GM12892 (cell line): ENCODE results near the gene PRELID3B.
"Not testable (repeated sequence)": the region's sequence is repeated elsewhere in the genome, so short reads cannot be mapped to it uniquely, and the experiment has no call there.

Source experiments
- DNase-seq: peaks from one replicate; pipeline ENCODE4 v3.0.0; 2011; ENCODE audit not compliant: insufficient read length
- FAIRE-seq: peaks from 2 replicates; lab custom pipeline; 2011; peaks lifted over from hg19 to GRCh38; lab: Jason Lieb, UNC
- POLR2A ChIP-seq: IDR thresholded peaks from 2 replicates; pipeline ENCODE4 v1.6.1; 2011; ENCODE audit warnings: low read depth, low read length, control low read depth
- POLR2AphosphoS5 ChIP-seq: IDR thresholded peaks from 2 replicates; pipeline ENCODE4 v1.6.1; 2011; ENCODE audit warnings: low read depth, low read length, control low read depth
- TAF1 ChIP-seq: IDR thresholded peaks from 2 replicates; pipeline ENCODE4 v1.6.1; 2011; ENCODE audit warnings: low read depth, mild to moderate bottlenecking, control low read depth, low read length, borderline replicate concordance

Gene PRELID3B

GRCh38 chr20:59013031-59013951 is 29.3 kb downstream of the PRELID3B start:
- no peak for DNase-seq
- no peak for FAIRE-seq
- TF ChIP-seq POLR2A (no peak), POLR2AphosphoS5 (no peak), TAF1 (no peak)

GRCh38 chr20:59011874-59012157 is 30.8 kb downstream of the PRELID3B start:
- FAIRE-seq, DNase-seq: not testable (repeated sequence)

DNA sequence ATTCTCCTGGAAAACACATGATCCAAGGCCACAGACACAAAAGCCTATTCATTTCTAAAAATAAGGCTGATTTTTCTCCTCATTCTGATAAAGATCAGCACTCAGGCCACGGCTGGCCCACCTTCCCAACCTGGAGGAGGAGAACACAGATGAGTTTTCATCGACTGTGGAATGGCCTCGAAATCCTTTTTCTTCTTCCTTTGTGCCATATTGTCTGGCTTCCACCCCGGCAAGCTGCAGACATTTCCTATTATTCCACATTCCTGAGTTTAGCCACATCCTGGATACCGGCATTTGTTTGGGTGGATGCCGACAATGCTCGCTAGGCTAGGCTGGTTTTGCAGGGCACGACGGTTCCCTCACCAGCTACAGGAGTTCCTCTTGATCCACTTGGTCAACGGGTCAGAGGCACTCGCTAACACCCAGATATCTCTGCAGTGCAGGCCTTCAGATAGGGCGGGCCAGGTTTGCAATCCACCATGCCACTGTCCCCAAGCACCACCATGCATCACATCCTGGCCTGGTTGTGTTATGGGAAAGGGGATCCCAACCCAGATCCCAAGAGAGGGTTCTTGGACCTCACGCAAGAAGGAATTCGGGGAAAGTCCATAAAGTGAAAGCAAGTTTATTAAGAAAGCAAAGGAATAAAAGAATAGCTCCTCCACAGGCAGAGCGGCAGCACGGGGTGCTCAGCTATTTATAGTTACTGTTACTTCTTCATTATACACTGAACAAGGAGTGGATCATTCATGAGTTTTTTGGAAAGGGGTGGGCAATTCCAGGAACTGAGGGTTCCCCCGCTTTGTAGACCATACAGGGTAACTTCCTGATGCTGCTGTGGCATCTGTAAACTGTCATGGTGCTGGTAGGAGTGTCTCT is 31.4 kb downstream of the PRELID3B start:
- FAIRE-seq (no peak), DNase-seq (no peak)
- TF ChIP-seq POLR2A (no peak), POLR2AphosphoS5 (no peak), TAF1 (no peak)

DNA sequence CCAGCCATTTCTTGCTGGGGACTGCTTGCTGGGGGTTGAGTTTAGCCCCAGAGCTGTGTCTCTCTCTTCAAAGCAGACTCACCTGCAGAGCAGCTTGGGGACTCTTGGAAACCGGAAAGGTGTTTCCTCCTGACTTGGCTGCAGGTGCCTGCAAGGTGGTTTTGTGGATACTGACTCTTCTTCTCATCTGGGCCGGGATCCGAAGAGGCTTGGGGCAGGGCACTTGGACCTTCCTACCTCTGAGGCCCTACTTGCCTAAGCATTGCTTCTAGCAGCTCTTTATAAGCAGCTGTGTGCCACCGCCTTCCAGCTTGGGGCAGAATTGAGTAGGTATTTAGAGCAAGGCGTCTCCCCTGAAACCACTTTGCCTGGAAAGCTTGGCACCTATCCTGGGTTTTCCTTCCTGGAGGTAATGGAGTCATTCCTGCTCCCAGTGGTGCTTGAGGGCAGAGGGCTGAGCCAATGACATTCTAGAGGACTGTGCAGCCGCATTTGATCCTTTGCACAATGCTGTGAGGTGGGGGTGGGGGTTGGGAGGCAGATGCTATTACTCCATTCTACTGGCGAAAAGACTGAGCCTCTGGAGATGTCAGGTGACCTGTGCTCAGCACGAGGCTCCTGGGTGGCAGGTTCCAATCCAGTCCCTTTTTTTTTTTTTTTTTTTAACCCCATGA is 32.1 kb downstream of the PRELID3B start:
- DNase-seq (no peak), FAIRE-seq (no peak)
- TF ChIP-seq TAF1 (no peak), POLR2A (no peak), POLR2AphosphoS5 (no peak)

DNA sequence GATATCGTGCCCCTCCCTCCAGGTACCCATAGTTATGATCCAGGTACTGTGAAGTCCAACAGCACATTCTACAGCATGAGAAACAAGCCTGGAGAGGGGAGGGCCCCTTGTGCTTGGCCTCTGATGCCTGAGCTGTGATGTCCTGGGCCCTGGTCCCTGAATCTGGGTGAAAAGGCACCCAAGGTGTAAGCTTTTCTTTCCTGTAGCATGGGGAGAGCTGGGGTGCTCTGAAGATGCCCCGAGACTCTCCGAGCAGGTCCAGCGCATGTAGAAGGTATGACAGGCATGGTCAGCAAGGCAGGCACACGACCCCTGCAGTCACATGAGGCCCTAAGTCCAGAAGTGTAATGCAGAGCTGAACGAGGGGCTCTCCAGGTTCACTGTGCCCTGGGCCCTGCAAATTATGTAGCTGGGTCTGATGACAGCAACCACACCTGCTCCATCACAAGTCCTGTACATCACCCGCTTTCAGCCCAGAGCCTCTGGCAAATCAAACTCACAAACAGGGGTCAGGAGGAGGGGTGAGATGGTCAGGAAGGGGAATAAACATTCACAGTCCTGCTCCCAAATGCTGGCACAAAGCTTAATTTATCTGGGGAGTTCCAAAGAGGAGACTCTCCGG is 33.8 kb downstream of the PRELID3B start:
- DNase-seq (no peak), FAIRE-seq (no peak)
- no peak for TF ChIP-seq TAF1
- TF ChIP-seq POLR2AphosphoS5 = no peak
- no peak for TF ChIP-seq POLR2A

DNA sequence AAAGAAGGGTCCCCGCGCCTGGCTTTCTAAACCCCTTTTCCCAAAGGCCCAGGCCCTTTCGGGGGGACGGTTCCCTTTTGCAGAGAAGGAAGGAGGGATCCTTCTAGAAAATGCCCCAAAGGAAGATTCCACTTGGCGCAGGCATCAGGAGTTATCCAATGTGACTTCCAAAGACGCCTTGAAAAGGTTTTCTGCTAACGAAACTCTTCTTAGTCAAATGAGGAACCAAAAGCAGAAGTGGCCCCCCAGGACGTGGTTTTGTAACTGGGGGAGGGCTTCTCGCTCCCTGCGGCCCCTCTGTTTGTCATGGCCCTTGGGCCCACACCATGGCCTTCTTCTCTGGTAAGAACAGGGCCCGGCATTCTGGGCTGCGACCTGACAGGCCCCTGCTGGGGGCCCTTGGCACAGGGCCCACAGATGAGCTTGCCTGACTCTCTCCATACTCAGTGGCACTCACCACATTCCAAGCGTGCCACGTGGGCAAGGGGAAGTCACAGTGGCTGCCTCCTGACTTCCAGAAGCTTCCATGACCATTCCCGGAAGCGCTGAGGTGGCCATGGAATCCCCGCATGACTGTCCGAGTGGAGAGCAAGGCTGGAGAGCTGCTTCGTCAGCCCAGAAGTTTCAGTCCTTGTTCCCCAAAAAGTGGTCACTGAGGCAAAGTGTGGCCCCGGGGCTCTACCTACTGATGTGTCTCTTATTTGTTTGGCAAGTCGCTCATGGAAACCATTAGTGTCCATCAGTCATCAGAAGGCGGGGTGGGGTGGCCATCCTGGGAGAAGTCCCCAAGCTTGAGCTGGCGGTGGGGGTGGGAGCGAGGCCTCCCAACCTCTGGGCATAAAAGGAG is 34.7 kb downstream of the PRELID3B start:
- TF ChIP-seq POLR2AphosphoS5 (no peak; the same call in 1 of the 2 replicates), POLR2A (peak; percentile 41; the same call in 1 of the 2 replicates), TAF1 (peak; percentile 61; the same call in 1 of the 2 replicates)
- FAIRE-seq (peak; percentile 65), DNase-seq (peak; percentile 86)

GRCh38 chr20:59006864-59007664 is 35.5 kb downstream of the PRELID3B start, which contains the start of gene CTSZ:
Gene CTSZ (minus strand): TSS chr20:59007254. CDS start chr20:59007128, 126 bp downstream.
- peak; percentile 68 for DNase-seq
- TF ChIP-seq POLR2A = peak; percentile 75; the same call in 1 of the 2 replicates
- TF ChIP-seq POLR2AphosphoS5 = 0 out of 2 replicates have a peak, but pooled peaks have one; percentile 37
- no peak for TF ChIP-seq TAF1
- no peak for FAIRE-seq

- TF ChIP-seq POLR2AphosphoS5 = no peak; the same call in 1 of the 2 replicates
- 0 out of 2 replicates have a peak, but pooled peaks have one; percentile 44 for TF ChIP-seq TAF1
- DNase-seq = no peak
- FAIRE-seq = no peak
These were observed 36.3 kb downstream of the PRELID3B start for GRCh38 chr20:59006167-59006863.

DNA sequence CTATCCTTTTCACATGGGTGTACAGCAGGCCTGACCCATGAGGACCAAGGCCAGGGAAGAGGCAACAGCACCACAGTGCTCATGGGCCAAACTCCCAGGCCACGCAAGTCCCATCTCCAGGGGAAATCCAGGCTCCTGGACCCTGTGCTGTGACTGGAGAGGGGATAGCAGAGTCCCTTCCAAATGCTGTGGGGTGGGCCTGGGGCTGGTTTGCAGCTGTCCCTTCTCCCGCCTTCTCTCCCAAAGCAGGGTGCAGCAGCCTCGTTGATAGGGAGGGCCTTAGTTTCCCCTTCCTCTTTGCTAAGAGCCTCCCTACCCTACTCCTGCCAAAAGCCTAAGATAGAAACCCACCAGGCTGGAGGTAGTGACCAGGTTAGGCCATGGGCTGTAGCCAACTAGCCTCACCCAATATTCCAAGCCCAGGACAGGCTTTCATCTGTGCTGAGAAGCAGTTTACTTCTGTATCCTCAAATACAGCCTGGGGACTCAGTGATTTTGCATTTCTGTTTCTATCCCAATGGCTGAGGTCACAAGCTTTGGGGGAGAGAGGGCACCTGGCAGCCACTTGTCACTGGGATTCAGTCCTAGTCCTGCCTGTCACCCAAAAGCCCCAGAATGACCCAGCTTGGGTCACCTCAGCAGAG is 36.9 kb downstream of the PRELID3B start:
- TF ChIP-seq TAF1 (no peak), POLR2A (no peak; the same call in 1 of the 2 replicates), POLR2AphosphoS5 (no peak; the same call in 1 of the 2 replicates)
- DNase-seq (no peak), FAIRE-seq (no peak)
